HG02610 (cell line): ENCODE measurements around the gene VWA3B.
"Not testable (repeated sequence)": the region's sequence is repeated elsewhere in the genome, so short reads cannot be mapped to it uniquely, and the experiment has no call there.

Experiments
- ATAC-seq: cut with Tn5 transposase; IDR thresholded peaks from one replicate; pipeline ENCODE4 v1.9.1; 2021; ENCODE audit warnings: mild to moderate bottlenecking, moderate library complexity; ENCODE audit not compliant: unreplicated experiment

The VWA3B gene

GRCh38 chr2:98293931-98294687 lies 207.1 kb downstream of the VWA3B start:
- ATAC-seq = no peak

DNA sequence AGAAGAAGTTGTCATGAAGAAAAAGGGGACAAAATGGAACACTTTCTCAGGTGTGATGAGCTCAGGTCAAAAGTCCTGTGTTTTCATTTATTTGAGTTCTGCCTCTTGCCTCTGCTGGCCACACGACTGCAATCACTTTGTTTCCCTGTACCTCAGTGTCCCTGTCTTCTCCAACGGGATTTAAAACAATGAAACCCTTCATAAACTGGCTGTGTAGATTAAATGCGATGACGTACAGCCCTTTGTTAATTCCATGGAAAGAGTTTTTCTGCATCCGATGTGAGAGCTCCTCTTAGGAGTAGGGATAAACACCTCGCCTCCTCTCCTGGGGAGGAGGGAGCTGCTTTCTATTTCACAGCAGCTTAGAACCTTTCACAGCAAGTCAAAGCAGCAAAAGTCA lies 207.7 kb downstream of the VWA3B start:
- ATAC-seq = no peak

DNA sequence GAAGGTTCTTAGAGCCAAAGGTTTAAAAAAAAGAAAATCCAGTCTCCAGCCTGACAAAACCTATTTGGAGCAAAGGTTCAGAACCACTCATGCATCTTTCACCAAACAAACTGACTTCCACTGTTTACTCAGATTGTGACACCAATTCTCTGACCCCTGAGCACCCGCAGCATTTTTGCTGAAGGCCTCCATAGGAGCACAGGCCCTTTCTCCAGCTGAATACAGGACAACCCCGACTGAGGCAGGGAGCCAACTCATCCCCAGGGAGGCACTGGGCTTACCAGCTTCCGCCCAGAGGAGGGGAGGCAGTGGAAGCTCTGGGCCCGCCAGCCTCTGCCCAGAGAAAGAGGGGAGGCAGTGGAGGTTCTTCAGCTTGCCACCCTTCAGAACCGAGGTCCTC lies 208.3 kb downstream of the VWA3B start:
- no peak for ATAC-seq

DNA sequence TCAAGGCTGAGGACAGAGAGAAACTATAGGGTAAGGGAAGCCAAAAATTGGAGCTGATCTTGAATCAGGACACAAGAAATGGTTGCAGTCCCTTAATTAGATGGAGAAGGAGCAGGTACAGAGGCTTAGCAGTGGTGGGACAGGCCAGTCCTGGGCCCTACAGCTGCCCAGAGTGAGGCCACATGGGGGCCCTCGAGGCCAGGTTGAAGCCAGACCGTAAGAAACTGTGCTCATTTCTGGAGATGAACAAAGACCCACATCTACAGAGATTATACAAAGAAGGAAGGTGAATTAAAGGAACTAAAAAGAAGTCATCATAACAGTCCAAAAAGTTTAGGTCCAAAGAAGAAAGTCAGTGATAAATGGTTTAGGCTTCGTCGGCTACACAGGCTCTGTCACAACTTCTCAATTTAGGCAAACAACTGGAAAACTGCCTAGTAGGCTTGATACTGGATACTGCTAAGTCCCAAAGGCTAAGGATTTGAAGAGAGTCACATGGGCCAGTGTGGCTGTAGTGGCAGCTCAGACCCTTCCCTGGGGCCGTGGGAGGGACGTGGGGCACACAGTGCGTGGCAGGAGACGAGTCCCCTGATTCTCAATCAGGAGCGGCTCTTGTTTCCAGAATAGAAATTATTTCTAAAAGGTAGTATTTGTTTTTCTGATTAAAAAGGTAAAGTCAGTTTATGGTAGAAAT lies 208.9 kb downstream of the VWA3B start:
- no peak for ATAC-seq

DNA sequence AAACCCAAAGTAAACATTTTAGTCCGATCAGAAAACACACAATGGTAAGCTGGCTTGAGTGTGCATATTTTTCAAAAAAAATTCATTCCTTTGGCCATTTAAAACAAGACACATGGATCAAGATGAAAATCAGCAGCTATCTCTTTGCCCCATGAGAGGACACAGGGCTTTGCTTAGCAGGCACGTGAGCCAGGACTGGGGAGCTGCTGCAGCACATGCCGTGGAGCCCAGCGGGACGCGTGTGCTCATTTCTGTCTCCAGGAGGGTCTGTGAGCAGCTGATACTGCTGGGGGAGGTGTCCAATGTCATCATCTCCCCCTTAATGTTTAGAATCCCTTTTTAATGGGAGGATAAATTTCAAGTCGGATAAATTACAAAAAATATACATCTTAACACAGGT lies 209.5 kb downstream of the VWA3B start:
- no peak for ATAC-seq

GRCh38 chr2:98297817-98298682 lies 211.1 kb downstream of the VWA3B start:
- ATAC-seq = no peak

GRCh38 chr2:98298683-98299164 lies 211.8 kb downstream of the VWA3B start:
- no peak for ATAC-seq

DNA sequence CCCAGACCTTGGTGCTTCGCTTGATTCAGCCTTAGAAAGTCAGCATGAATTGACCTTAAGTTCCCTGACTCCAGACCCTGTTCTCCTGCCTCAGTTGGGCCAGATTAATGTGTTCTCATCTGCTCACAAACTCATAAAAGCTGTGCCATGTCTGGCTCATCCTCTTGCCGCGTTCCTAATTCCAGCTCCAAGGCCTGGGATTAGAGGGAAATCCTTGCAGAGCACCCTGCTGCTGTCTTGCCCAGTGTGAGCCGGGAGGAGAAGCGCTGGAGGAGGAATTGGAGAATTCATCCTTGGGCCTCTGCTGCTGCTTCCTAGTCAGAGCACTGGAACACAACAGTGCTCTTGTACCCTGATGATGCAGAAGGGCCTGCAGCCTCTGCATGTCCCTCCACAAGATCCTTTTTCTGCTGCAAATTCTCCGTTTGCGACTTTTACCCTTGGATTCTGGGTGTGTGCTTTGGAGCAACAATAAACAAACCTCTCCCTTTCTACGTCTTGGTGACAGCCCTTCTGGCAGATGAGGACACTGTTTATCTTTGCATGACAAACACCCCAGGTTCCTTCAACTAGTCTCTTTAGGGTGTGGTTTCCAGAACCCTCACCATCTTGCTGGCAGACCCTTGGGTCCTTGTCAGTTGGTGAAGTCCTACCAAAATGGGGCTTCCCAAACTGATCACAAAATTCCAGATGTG lies 212.4 kb downstream of the VWA3B start:
- ATAC-seq = no peak

GRCh38 chr2:98300141-98300874 lies 213.3 kb downstream of the VWA3B start:
- ATAC-seq = no peak

- ATAC-seq = no peak
Observed at GRCh38 chr2:98301469-98301868, 214.5 kb downstream of the VWA3B start.

DNA sequence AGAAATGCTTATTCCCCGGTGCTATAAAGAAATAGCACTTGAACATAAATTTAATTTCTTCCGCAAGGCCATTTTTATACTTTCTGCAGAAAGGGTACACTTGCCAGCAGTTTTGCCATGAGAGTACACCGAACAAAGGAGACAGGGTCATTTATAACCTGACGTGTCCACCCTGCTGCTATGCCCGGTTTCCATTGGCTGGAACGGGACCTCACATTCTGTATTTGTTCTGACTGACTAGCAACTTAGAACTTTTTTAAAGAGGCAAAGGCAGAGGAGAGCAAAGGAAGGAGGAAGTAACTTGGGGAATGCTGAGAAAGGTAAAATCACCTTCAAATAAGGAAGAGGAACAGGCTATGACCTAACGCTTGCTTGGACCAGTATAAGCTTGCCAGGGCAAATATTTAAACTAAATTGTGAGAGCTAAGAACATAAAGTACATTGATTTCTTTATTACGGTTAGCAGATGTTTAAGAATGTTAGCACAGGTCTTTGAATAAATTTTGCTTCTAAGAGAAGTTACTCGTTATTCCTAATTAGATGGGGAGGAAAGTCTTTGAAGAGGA lies 220.2 kb downstream of the VWA3B start:
- ATAC-seq = not testable (repeated sequence)

DNA sequence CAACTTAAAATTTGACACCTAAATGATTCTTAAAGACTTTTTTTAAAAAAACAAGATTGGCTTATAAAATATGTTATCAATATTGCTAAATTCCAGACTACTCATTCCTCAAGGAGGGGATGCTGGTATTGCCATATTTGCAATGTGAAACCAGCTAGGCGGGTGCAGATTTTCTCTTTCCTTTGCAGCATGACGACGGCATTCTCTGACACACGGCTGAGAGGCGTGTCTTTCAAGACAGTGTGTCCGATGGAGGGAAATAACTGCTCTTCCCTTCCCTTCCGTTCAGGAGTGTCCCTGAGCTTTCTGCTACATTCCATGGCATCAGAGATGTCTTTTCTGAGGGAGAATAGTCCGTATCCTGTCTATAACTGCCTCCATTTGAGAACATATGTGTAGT lies 221.1 kb downstream of the VWA3B start:
- no peak for ATAC-seq

- ATAC-seq = no peak
Observed at GRCh38 chr2:98308532-98308931, 221.6 kb downstream of the VWA3B start.

- ATAC-seq = no peak
Observed at GRCh38 chr2:98309580-98309979, 222.6 kb downstream of the VWA3B start.

DNA sequence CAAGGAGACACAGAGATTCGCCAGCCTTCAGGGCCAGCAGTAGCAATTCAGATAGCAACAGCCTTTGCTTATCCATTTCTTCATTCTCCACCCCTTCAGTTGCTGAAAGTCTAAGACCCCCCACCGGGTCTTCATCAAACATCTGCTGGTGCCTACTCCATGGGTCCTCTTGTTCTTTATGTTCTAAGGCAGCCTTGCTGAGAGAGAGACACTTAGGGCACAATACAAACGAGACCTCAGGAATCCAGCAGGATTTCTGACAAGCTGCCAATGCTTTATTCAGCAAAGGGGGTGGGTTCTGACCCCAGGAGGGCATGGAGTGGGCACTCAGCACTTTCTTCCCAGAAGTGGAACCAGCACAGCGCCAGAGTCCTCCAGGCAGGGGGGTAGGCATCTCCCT lies 223.0 kb downstream of the VWA3B start:
- no peak for ATAC-seq

DNA sequence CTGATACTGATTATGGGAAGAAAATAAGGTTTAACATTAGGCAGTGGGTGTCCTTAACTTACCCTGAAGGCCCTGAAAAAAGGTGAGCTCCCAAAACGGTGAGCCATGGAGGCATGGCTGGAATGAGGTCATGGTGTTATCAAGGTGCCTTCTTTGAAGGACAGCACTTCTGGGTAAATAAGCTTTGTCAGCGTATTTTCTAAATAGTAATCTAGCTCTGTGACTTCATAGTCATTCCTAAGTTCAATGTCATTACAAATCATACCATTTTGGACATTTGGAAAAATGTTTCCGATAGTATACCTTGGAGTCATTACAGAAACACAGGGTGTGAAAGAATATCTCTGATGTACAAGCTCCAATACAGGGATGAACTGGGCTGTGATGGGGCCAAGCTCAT lies 224.1 kb downstream of the VWA3B start:
- no peak for ATAC-seq

- ATAC-seq = no peak
Observed at GRCh38 chr2:98311771-98312545, 225.0 kb downstream of the VWA3B start.

DNA sequence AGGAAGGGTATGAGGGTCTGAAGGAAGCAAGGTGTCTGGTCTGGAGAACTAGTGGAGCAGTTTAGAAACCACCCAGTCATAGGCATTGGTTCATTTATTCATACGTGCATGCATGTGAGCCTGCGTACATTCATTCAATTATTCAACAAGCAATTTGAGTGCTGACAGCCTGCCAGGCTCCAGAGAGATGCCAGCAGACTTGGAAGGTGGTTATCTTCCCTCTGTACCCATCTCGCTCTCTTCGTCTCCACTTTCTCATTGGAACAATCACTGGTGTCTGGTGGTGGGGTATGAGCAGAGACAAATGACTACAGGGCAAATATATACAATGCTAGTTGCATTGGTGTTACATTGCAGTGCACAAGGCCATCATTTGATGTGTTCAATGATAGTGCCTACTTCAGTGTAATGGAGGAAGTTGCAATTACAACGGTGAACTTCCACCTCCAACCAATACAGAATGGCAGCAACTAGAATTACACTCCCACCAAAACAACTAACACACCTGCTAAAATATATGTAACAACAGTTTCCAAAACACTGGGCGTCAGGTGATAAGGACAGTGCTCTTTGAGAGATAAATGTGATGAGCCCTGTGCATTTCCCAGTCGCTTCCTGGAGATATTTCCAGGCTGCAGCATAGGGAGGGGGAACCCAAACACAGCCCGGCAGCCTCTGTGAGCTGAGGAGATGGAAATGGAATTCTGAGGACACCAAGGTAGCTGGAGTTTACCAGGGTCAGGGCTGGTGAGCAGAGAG lies 226.7 kb downstream of the VWA3B start:
- ATAC-seq = no peak
